ENCODE measurements around the gene CASP3.
"Not testable (repeated sequence)": the region's sequence is repeated elsewhere in the genome, so short reads cannot be mapped to it uniquely, and the experiment has no call there.

DNA sequence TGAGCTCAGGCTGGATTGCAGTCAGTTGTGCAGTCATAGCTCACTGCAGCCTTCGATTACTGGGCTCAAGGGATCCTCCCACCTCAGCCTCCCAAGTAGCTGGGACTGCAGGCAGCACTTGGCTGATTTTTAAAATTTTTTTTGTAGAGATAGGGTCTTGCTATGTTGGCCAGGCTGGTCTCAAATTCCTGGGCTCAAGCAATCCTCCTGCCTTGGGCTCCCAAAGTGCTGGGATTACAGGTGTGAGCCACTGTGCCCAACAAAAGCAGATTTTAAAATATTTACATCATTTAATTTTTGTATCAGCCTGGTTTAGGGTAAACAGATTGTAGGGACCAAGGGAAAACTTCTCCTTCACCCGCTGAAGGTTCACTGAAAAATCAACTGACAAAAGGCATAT lies 33.1 kb downstream of the CASP3 start:
- not testable (repeated sequence) for TF ChIP-seq CTCF (IDR thresholded peaks at IDR 0.05); EZH2 (IDR thresholded peaks at IDR 0.05; ENCODE audit: borderline replicate concordance, insufficient read depth, low read depth, low read length, poor library complexity, severe bottlenecking)

Measured in B cell (primary cell).